IPS DF 4.7 (cell line): ENCODE data around the gene KCTD16.

Experiments
- DNase-seq: peaks from one replicate; pipeline ENCODE4 v3.0.0-alpha.2; 2013; ENCODE audit warnings: low spot score; ENCODE audit errors: extremely low read depth

KCTD16 gene

DNA sequence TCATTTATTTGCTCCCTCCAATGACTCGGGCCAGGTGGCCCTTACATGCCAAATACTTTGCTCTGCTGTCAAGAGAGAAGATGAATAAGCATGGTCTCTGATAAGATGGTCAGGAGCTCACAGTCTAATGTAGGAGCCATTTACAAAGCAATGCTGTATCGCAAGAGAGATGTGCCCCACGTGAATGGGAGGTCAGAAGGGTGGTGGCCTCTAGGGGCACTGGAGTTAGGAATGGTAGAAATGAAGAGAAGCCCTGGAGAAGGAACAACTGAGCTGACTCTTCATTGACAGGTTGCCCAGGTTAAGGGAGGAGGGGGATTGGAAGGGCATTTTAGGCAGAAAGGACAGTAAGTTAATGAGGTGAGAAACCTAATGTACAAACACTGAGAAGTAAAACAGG, 286.5 kb downstream of the KCTD16 start:
- DNase-seq: no peak

- DNase-seq: no peak
Measured at GRCh38 chr5:144458216-144458615, 287.5 kb downstream of the KCTD16 start.

DNA sequence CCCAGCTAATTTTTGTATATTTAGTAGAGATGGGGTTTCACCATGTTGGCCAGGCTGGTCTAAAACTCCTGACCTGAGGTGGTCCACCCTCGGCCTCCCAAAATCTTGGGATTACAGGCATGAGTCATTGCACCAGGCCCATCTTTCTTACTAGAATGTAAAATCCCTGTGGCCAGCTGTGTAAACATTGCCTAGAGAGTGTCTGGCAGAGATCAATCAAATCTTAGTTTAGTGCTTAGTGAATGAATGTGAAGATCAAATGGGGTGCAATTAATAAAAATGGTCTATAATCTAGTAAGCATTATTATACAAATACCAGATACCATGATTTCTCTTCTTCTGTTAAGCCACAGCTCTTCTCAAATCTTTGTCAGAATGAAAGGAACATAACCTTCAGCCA, 289.9 kb downstream of the KCTD16 start:
- no peak for DNase-seq

DNA sequence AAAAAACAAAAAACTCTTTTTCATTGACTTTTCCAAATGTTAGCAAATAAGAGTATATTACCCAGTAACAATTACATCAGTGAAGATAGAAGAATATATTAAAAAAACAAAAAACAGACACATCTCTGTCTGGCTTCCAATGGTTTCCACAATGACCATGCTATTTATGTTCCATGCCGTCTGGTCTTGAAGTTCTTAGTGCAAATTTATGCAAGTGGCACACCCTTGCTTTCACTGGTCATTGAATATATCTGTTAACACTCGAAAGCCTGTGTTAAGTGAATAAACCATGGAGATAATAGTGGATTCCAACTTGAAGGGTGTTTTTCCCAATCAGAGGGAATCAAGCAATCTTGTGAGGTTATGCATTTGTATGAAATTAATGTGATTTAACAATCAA, 291.9 kb downstream of the KCTD16 start:
- DNase-seq: no peak

GRCh38 chr5:144463481-144464223, 293.0 kb downstream of the KCTD16 start:
- DNase-seq: no peak

- no peak for DNase-seq
Measured at GRCh38 chr5:144464306-144464705, 293.6 kb downstream of the KCTD16 start.

- no peak for DNase-seq
Measured at GRCh38 chr5:144465441-144465840, 294.8 kb downstream of the KCTD16 start.

DNA sequence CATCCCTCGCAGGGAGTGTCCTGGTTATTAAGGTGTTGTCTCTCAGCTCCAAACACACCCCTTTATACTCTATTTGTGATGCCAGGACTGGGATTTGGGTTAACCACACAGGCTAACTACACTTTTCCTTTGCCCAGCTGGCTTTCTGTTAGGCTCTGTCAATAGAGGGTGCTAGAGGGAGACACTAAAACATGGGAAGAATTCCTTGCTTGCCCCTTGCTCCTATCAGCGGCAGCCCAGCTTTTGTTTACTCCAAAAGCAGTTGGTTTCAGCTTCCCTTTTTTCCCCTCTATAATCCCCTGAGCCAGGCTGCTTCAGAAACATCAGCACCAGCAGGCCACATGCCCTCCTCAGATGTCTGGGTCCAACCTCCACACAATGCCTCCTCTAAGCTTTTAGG, 297.1 kb downstream of the KCTD16 start:
- DNase-seq: no peak

GRCh38 chr5:144468571-144468970, 297.9 kb downstream of the KCTD16 start:
- DNase-seq: no peak

DNA sequence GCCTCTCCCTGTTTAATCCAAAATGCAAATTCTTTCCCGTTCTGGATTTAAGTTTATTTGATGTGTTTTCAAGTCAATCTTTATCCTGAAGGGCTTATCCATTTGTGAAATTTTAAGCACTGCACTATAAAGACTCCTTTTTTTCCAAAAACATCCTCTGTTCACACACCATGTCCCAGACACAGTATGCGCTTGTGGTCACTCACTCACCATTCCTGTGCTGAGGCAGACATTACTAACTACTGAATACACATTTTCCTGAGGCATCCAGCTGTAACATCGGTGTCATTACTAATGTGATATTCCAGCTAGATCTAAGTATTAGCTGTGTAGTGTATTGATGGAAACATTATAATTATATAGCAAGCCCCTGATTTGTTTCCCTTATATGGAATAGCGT, 298.4 kb downstream of the KCTD16 start:
- no peak for DNase-seq

DNA sequence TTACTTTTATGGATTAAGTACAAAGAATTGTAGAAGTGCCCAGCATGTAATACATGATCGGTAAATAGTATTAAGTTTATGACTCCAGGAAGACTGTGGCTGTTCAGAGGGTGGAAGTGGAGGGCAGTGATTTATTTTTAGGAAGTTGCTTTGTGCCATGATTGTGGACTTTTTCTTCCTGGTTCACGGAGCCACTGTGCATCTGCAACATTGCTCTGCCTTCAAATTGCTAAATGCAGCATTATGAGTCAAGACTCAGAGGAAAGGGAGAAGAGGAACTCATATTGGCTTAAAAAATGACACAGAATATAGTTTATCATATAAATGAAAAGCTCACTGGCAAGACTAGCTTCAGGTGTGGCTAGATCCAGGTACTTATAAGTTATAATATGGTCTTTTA, 301.5 kb downstream of the KCTD16 start:
- no peak for DNase-seq

DNA sequence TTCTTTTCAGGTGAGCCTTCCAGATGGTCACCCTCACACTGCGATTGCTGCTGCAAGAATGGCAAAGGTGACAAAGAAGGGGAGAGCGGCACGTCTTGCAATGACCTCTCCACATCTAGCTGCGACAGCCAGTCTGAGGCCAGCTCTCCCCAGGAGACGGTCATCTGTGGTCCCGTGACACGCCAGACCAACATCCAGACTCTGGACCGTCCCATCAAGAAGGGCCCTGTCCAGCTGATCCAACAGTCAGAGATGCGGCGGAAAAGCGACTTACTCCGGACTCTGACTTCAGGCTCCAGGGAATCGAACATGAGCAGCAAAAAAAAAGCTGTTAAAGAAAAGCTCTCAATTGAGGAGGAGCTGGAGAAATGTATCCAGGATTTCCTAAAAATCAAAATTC, 303.0 kb downstream of the KCTD16 start:
- no peak for DNase-seq

- DNase-seq: no peak
Measured at GRCh38 chr5:144478565-144478964, 307.9 kb downstream of the KCTD16 start.

DNA sequence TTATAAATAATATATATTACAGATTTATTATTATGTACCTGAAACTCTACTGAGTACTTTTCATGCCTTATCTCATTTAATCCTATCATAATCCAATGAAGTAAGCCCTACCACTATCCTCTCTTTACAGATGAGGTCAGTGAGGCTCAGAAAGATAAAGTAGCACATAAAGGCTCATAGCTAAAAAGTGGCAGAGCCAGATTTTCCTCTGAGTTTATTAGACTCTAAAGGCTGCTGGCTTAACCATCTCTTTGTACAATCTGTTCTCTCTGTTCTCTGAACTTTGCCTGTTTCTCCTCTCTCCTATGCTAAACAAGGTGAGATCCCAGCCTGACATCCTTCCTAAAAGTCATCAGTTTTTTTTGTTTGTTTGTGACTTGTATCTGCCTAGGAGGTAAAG, 311.2 kb downstream of the KCTD16 start:
- no peak for DNase-seq

GRCh38 chr5:144484124-144484897, 313.6 kb downstream of the KCTD16 start:
- no peak for DNase-seq

DNA sequence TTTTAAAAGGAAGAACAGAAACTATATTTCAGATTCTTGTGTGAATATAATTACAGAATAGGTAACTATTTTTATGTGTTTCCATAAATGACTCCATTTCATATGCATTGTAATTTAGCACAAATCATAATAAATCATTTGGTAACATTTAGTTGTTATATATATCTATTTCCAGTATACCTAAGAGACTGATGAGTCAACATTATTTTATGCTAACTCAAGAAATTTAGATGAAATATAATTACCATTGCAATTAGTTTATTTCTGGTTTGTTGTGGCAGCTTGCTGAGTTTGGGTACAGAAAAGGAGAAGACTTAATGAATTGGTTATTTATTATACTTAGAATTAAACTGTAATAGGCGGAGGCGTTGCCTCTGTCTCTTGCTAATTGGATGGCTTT, 314.9 kb downstream of the KCTD16 start:
- no peak for DNase-seq

- peak; percentile 36 for DNase-seq
Measured at GRCh38 chr5:144487207-144487606, 316.5 kb downstream of the KCTD16 start.

DNA sequence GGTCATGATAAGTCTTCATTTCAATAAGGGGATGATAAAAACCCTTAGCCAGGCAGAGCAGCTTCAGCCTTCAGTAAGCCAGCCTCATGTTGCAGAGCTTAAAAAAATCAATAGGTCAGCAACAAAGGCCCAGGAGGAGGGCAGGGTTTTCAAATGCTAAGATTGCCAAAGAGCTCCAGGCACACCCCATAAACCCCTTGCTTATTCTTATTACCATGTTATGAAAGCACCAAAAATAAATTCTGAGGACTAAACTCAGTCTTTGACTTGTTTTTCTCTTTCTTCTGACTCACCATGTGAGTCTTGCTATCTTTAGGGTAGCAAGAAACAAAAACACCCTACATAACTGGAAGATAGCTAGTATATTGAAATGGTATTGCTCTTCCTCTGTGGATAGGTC, 317.1 kb downstream of the KCTD16 start:
- no peak for DNase-seq

- no peak for DNase-seq
Measured at GRCh38 chr5:144503123-144503522, 332.4 kb downstream of the KCTD16 start.

GRCh38 chr5:144504929-144505577, 334.4 kb downstream of the KCTD16 start:
- DNase-seq: no peak

GRCh38 chr5:144510845-144511579, 340.3 kb downstream of the KCTD16 start:
- no peak for DNase-seq

DNA sequence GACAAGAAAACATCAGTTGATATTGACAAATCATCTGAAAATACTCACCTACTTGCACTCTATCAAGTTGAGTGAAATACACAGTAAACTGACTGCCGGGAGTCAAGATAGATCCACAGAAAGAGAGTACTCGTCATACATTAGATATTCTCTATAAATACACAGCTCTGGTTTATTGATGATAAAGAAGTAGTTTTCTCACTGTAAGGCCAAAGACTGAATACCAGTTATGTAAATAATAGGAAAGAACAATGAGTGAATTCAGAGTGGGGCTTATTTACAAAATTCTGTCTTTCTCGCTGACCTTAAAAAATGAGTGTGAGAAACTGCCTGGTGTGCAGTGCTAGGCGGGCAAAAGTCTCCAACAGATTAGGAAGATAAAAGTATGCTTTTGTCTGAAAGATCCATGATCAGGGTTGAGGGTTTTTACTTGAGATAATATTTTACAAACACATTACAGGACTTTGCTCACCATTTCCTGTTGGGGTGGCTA, 341.0 kb downstream of the KCTD16 start:
- no peak for DNase-seq
